Measurements from ENCODE around the gene CLIP1. TPM values are rescaled to one million over a fixed set of nuclear protein-coding genes. Genes with fewer than 3 reads are reported as not detected.

The CLIP1 gene
- total and polyA plus RNA-seq, 2 of the 13 experiments (the other 11 are each of a cell fraction or from before 2014, with no cell fraction given): 28.9 to 43.7 TPM

GRCh38 chr12:122297494-122297893 lies 125.0 kb downstream of the CLIP1 start:
- WGBS (ENCODE audit: low lambda C conversion rate): 94% methylated on average over 5 of the region's 9 CpGs
- ATAC-seq (no peak), DNase-seq (ENCODE audit: low spot score) (no peak), FAIRE-seq (no peak)
- H3K79me2 ChIP-seq (ENCODE audit: insufficient read depth, low read length): no peaks in the 10 kb centered on the region
- H4K20me1 ChIP-seq (ENCODE audit: insufficient read depth, low read length): no peaks in the 10 kb centered on the region
- BruUV-seq (replicated peaks): no TSS peak
- H3K27ac ChIP-seq (ENCODE audit: extremely low read length, insufficient read depth, low read length): no peak overlapping the region
- ChIA-PET POLR2A (no interaction called here), CTCF (ENCODE audit: low intra/inter-chr PET ratio, low total read pairs) (no interaction called here)
- no peak overlapping the region for H2AFZ ChIP-seq (ENCODE audit: low read length)
- peaks cover 5 to 32% of the 10 kb centered on the region in 2 experiments for H3K36me3 ChIP-seq (replicated peaks in 1 of 2; ENCODE audit: control insufficient read depth in 1 of 2, insufficient read depth in 2 of 2, low read length in 2 of 2)
- H3K9me3 ChIP-seq (ENCODE audit: low read length): no peaks in the 10 kb centered on the region
- no peak overlapping the region for H3K4me2 ChIP-seq (ENCODE audit: low read depth, low read length)
- in situ Hi-C loops (cut with HindIII; ENCODE audit: extremely low pct_ligation_motif_present, low pct_unique_long_range_greater_than_20kb) (no loop called here), intact Hi-C loops (cut with micrococcal nuclease; ENCODE audit: unreplicated experiment) (no loop called here)
- H3K4me3 ChIP-seq (replicated peaks in 1 of 3; ENCODE audit: insufficient read depth in 1 of 3, low read depth in 2 of 3, low read length in 3 of 3): no peak overlapping the region
- H3K4me1 ChIP-seq (ENCODE audit: insufficient read depth, low read length): no peaks in the 10 kb centered on the region
- H3K9ac ChIP-seq (ENCODE audit: insufficient read depth, low read depth, low read length): no peak overlapping the region
- no peak for TF ChIP-seq ZNF414 (CRISPR knock-in tag; IDR thresholded peaks at IDR 0.05)
- no peak for TF ChIP-seq ZNF121 (CRISPR knock-in tag; IDR thresholded peaks at IDR 0.05)
- TF ChIP-seq GTF3A (CRISPR knock-in tag; conservative IDR thresholded peaks at IDR 0.05): no peak
- TF ChIP-seq ZBED4 (CRISPR knock-in tag; IDR thresholded peaks at IDR 0.05; ENCODE audit: borderline replicate concordance): no peak
- no peak for TF ChIP-seq AKNA (CRISPR knock-in tag; IDR thresholded peaks at IDR 0.05; ENCODE audit: borderline replicate concordance)
- no peak for TF ChIP-seq ZNF160 (CRISPR knock-in tag; IDR thresholded peaks at IDR 0.05)
- no peak for TF ChIP-seq KDM4B (CRISPR knock-in tag; IDR thresholded peaks at IDR 0.05)
- no peak for TF ChIP-seq GZF1 (CRISPR knock-in tag; IDR thresholded peaks at IDR 0.05)
- TF ChIP-seq FOXP1 (IDR thresholded peaks at IDR 0.05): no peak
- TF ChIP-seq FOXP1 (CRISPR knock-in tag; IDR thresholded peaks at IDR 0.05): no peak
- TF ChIP-seq ZNF292 (CRISPR knock-in tag; IDR thresholded peaks at IDR 0.05; ENCODE audit: borderline replicate concordance, low read depth): no peak
- TF ChIP-seq GLI4 (CRISPR knock-in tag; IDR thresholded peaks at IDR 0.05; ENCODE audit: borderline replicate concordance): no peak
- no peak for TF ChIP-seq ZMYM2 (CRISPR knock-in tag; IDR thresholded peaks at IDR 0.05)
- TF ChIP-seq PHB2 (IDR thresholded peaks at IDR 0.05; ENCODE audit: partially characterized antibody): no peak
- no peak for TF ChIP-seq JARID2 (CRISPR knock-in tag; IDR thresholded peaks at IDR 0.05; ENCODE audit: insufficient replicate concordance)
- no peak for TF ChIP-seq ZNF883 (CRISPR knock-in tag; IDR thresholded peaks at IDR 0.05; ENCODE audit: not compliant biosample characterization)
- H3K27me3 ChIP-seq (ENCODE audit: control insufficient read depth in 1 of 2, insufficient read depth in 2 of 2, low read length in 2 of 2): no peaks in the 10 kb centered on the region
